Astrocyte (in vitro differentiated cells and primary cell): ENCODE results near the gene LIPG. TPM values are rescaled to one million over a fixed set of nuclear protein-coding genes. Genes with fewer than 3 reads are reported as not detected.

Source experiments
- DNase-seq: peaks from one replicate; pipeline ENCODE4 v3.0.0-alpha.2; 2010; ENCODE audit warnings: low read depth
- FAIRE-seq: peaks from 2 replicates; lab custom pipeline; 2011; peaks lifted over from hg19 to GRCh38; lab: Jason Lieb, UNC
- H2AFZ ChIP-seq: 2 replicates; pipeline ENCODE4 v1.6.0; 2012; ENCODE audit warnings: low read depth, low read length, inconsistent platforms
- H3K27ac ChIP-seq: 2 replicates; pipeline ENCODE4 v1.5.1; 2011; ENCODE audit warnings: low read depth, low read length, inconsistent platforms
- H3K27me3 ChIP-seq: 2 replicates; pipeline ENCODE4 v1.6.0; 2011; ENCODE audit warnings: low read length, inconsistent platforms; ENCODE audit not compliant: insufficient read depth
- H3K36me3 ChIP-seq: 2 replicates; pipeline ENCODE4 v1.5.1; 2011; ENCODE audit warnings: low read length, inconsistent platforms; ENCODE audit not compliant: insufficient read depth
- H3K4me1 ChIP-seq: 2 replicates; pipeline ENCODE4 v1.5.1; 2011; ENCODE audit warnings: low read length, inconsistent platforms; ENCODE audit not compliant: insufficient read depth
- H3K4me2 ChIP-seq: 2 replicates; pipeline ENCODE4 v1.6.0; 2012; ENCODE audit warnings: low read length, inconsistent platforms
- H3K4me3 ChIP-seq: 2 replicates; pipeline ENCODE4 v1.5.1; 2011; ENCODE audit warnings: low read depth, mild to moderate bottlenecking, low read length, inconsistent platforms; ENCODE audit not compliant: insufficient read depth
- H3K79me2 ChIP-seq: 2 replicates; pipeline ENCODE4 v1.6.0; 2012; ENCODE audit warnings: mild to moderate bottlenecking, low read length, inconsistent platforms; ENCODE audit not compliant: insufficient read depth
- H3K9ac ChIP-seq: 2 replicates; pipeline ENCODE4 v1.6.0; 2012; ENCODE audit warnings: mild to moderate bottlenecking, low read length, inconsistent platforms
- H3K9me3 ChIP-seq: 2 replicates; pipeline ENCODE4 v1.5.1; 2012; ENCODE audit warnings: low read depth, mild to moderate bottlenecking, low read length, inconsistent platforms; ENCODE audit not compliant: insufficient read depth
- H4K20me1 ChIP-seq: 2 replicates; pipeline ENCODE4 v1.6.0; 2012; ENCODE audit warnings: low read length, inconsistent platforms; ENCODE audit not compliant: insufficient read depth
- H3K27ac Mint-ChIP-seq: one replicate; pipeline ENCODE4 v1.8.0; 2021; ENCODE audit warnings: mild to moderate bottlenecking, mixed read lengths; ENCODE audit not compliant: unreplicated experiment
- H3K27me3 Mint-ChIP-seq: one replicate; pipeline ENCODE4 v1.8.0; 2021; ENCODE audit warnings: low read depth, mixed read lengths; ENCODE audit not compliant: unreplicated experiment
- H3K36me3 Mint-ChIP-seq: one replicate; pipeline ENCODE4 v1.8.0; 2021; ENCODE audit warnings: low read depth, mixed read lengths; ENCODE audit not compliant: unreplicated experiment
- H3K4me1 Mint-ChIP-seq: one replicate; pipeline ENCODE4 v1.8.0; 2021; ENCODE audit warnings: low read depth, mixed read lengths; ENCODE audit not compliant: unreplicated experiment
- H3K4me3 Mint-ChIP-seq: one replicate; pipeline ENCODE4 v1.8.0; 2021; ENCODE audit warnings: mild to moderate bottlenecking, moderate library complexity, mixed read lengths; ENCODE audit not compliant: unreplicated experiment
- H3K9me3 Mint-ChIP-seq: one replicate; pipeline ENCODE4 v1.8.0; 2021; ENCODE audit warnings: mild to moderate bottlenecking, mixed read lengths; ENCODE audit not compliant: unreplicated experiment
- CTCF ChIP-seq: IDR thresholded peaks from 2 replicates; pipeline ENCODE4 v1.5.1; 2011; ENCODE audit warnings: low read depth, mild to moderate bottlenecking, inconsistent platforms, low read length, moderate library complexity; ENCODE audit not compliant: insufficient read depth
- EZH2 ChIP-seq: IDR thresholded peaks from 2 replicates; pipeline ENCODE4 v1.6.1; 2012; ENCODE audit warnings: mild to moderate bottlenecking, low read length, inconsistent platforms; ENCODE audit not compliant: insufficient read depth
- total RNA-seq: library from RNA; stranded (reverse); gene quantifications from 2 replicates; pipeline ENCODE4 v1.2.1, GENCODE V29; 2021

LIPG gene
- total RNA-seq, 1 donor from 2014 or later: 18.3 TPM

GRCh38 chr18:49631146-49631866 lies 69.4 kb downstream of the LIPG start:
- DNase-seq (no peak), FAIRE-seq (no peak)
- Histone ChIP-seq H3K9ac (no peak overlapping the region), H3K9me3 (no peaks in the 10 kb centered on the region), H3K4me1 (no peaks in the 10 kb centered on the region), H2AFZ (no peak overlapping the region), H3K27me3 (peaks cover 21% of the 10 kb centered on the region), H3K4me2 (no peak overlapping the region), H3K27ac (no peak overlapping the region), H3K36me3 (no peaks in the 10 kb centered on the region), H4K20me1 (no peaks in the 10 kb centered on the region), H3K79me2 (no peaks in the 10 kb centered on the region), H3K4me3 (no peak overlapping the region)
- no peak overlapping the region for H3K27ac Mint-ChIP-seq
- H3K36me3 Mint-ChIP-seq: peaks cover 2% of the 10 kb centered on the region
- no peak for TF ChIP-seq CTCF
- no peak for TF ChIP-seq EZH2
- peaks cover 5% of the 10 kb centered on the region for H3K9me3 Mint-ChIP-seq
- H3K27me3 Mint-ChIP-seq: peaks cover 36% of the 10 kb centered on the region
- no peaks in the 10 kb centered on the region for H3K4me1 Mint-ChIP-seq
- no peak overlapping the region for H3K4me3 Mint-ChIP-seq

DNA sequence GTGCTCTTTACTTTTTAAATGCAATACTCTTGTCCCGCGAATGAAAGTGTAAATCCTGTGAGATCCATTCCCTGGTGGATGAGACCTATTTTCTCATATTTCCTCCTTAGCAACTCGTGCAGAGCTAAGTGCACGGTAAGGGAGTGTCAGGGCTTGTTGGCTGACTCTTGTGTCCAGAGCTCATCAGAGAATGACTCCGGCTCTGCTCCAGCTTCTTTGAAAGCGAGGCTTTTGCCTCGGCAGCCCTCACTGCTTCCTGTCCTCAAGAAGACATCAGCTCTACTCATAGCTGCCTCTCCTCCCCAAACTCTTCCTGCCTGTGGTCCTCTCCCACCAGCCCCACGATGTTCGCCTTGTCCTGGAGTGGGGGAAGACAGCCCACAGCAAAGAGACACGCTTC lies 70.7 kb downstream of the LIPG start:
- H3K4me3 ChIP-seq: no peak overlapping the region
- H3K9ac ChIP-seq: no peak overlapping the region
- H4K20me1 ChIP-seq: no peaks in the 10 kb centered on the region
- H3K4me1 ChIP-seq: no peaks in the 10 kb centered on the region
- no peak overlapping the region for H3K4me3 Mint-ChIP-seq
- no peaks in the 10 kb centered on the region for H3K4me1 Mint-ChIP-seq
- H3K27ac ChIP-seq: no peak overlapping the region
- no peaks in the 10 kb centered on the region for H3K9me3 ChIP-seq
- no peaks in the 10 kb centered on the region for H3K36me3 ChIP-seq
- H3K9me3 Mint-ChIP-seq: peaks cover 7% of the 10 kb centered on the region
- FAIRE-seq: no peak
- peak overlapping the region; percentile 30 for H2AFZ ChIP-seq
- no peak overlapping the region for H3K27ac Mint-ChIP-seq
- no peaks in the 10 kb centered on the region for H3K79me2 ChIP-seq
- peaks cover 2% of the 10 kb centered on the region for H3K36me3 Mint-ChIP-seq
- TF ChIP-seq EZH2 (no peak), CTCF (no peak)
- H3K27me3 Mint-ChIP-seq: peaks cover 36% of the 10 kb centered on the region
- DNase-seq: no peak
- peaks cover 21% of the 10 kb centered on the region for H3K27me3 ChIP-seq
- H3K4me2 ChIP-seq: no peak overlapping the region

- FAIRE-seq: no peak
- Histone ChIP-seq H3K27me3 (no peaks in the 10 kb centered on the region), H4K20me1 (no peaks in the 10 kb centered on the region), H3K36me3 (no peaks in the 10 kb centered on the region), H3K9ac (no peak overlapping the region), H3K27ac (no peak overlapping the region), H2AFZ (no peak overlapping the region), H3K4me2 (no peak overlapping the region), H3K4me3 (no peak overlapping the region), H3K4me1 (peaks cover 4% of the 10 kb centered on the region), H3K9me3 (no peaks in the 10 kb centered on the region), H3K79me2 (no peaks in the 10 kb centered on the region)
- Mint-ChIP-seq H3K9me3 (peaks cover 2% of the 10 kb centered on the region), H3K36me3 (no peaks in the 10 kb centered on the region), H3K27me3 (peaks cover 11% of the 10 kb centered on the region), H3K4me3 (no peak overlapping the region), H3K27ac (no peak overlapping the region), H3K4me1 (peaks cover 3% of the 10 kb centered on the region)
- TF ChIP-seq CTCF: no peak
- no peak for TF ChIP-seq EZH2
- no peak for DNase-seq
Observed at GRCh38 chr18:49638209-49638785, 76.4 kb downstream of the LIPG start.
